ENCODE measurements around the gene PPP2R5C.

PPP2R5C gene

GRCh38 chr14:101965181-101965544 is 203.7 kb downstream of the PPP2R5C start:
- CTCF ChIA-PET = interaction anchor here (0.9 kb wide), 1 partner anchor 12 kb away, joined by 5 read pairs; no protein-coding TSS in a partner anchor
- peak overlapping the region; percentile 90 for H3K27ac ChIP-seq (ENCODE audit: extremely low read depth, low read depth, low read length)
- no peak for TF ChIP-seq ZNF768 (tag by site-specific recombination; IDR thresholded peaks at IDR 0.05)
- TF ChIP-seq ZNF585B (tag by site-specific recombination; IDR thresholded peaks at IDR 0.05) = no peak
- no peak for TF ChIP-seq ZNF555 (tag by site-specific recombination; conservative IDR thresholded peaks at IDR 0.05)
- TF ChIP-seq ZNF174 (tag by site-specific recombination; IDR thresholded peaks at IDR 0.05) = no peak
- peak; percentile 69; the same call in 1 of the 2 replicates for TF ChIP-seq ZSCAN30 (tag by site-specific recombination; IDR thresholded peaks at IDR 0.05)
- TF ChIP-seq YY1 (tag by site-specific recombination; IDR thresholded peaks at IDR 0.05) = peak; percentile 39
- TF ChIP-seq, protein P1, sequence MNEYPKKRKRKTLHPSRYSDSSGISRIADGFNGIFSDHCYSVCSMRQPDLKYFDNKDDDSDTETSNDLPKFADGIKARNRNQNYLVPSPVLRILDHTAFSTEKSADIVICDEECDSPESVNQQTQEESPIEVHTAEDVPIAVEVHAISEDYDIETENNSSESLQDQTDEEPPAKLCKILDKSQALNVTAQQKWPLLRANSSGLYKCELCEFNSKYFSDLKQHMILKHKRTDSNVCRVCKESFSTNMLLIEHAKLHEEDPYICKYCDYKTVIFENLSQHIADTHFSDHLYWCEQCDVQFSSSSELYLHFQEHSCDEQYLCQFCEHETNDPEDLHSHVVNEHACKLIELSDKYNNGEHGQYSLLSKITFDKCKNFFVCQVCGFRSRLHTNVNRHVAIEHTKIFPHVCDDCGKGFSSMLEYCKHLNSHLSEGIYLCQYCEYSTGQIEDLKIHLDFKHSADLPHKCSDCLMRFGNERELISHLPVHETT (tag by site-specific recombination; IDR thresholded peaks at IDR 0.05) = no peak
- TF ChIP-seq PATZ1 (tag by site-specific recombination; IDR thresholded peaks at IDR 0.05) = peak; percentile 38; the same call in 1 of the 2 replicates
- no peak for TF ChIP-seq ZNF239 (tag by site-specific recombination; IDR thresholded peaks at IDR 0.05)
- no peak for TF ChIP-seq TCF7L2 (IDR thresholded peaks at IDR 0.05; ENCODE audit: borderline replicate concordance, low read depth, low read length)
- no peak for TF ChIP-seq PRDM4 (tag by site-specific recombination; IDR thresholded peaks at IDR 0.05)
- no peak for TF ChIP-seq ZNF791 (tag by site-specific recombination; IDR thresholded peaks at IDR 0.05)
- no peak for TF ChIP-seq SCRT2 (tag by site-specific recombination; IDR thresholded peaks at IDR 0.05)
- no peak for TF ChIP-seq ZFP41 (tag by site-specific recombination; IDR thresholded peaks at IDR 0.05; ENCODE audit: borderline replicate concordance)
- TF ChIP-seq ZNF335 (tag by site-specific recombination; conservative IDR thresholded peaks at IDR 0.05) = peak; percentile 85
- no peak for TF ChIP-seq ZNF398 (tag by site-specific recombination; IDR thresholded peaks at IDR 0.05)
- TF ChIP-seq SETDB1 (IDR thresholded peaks at IDR 0.05; ENCODE audit: insufficient read length, low read length) = no peak
- TF ChIP-seq ZNF184 (tag by site-specific recombination; IDR thresholded peaks at IDR 0.05) = no peak
- no peak for TF ChIP-seq HOXC10 (CRISPR knock-in tag; IDR thresholded peaks at IDR 0.05)
- TF ChIP-seq TSHZ1 (tag by site-specific recombination; IDR thresholded peaks at IDR 0.05; ENCODE audit: borderline replicate concordance) = no peak
- no peak for TF ChIP-seq GLI4 (tag by site-specific recombination; IDR thresholded peaks at IDR 0.05)
- TF ChIP-seq, protein P2, sequence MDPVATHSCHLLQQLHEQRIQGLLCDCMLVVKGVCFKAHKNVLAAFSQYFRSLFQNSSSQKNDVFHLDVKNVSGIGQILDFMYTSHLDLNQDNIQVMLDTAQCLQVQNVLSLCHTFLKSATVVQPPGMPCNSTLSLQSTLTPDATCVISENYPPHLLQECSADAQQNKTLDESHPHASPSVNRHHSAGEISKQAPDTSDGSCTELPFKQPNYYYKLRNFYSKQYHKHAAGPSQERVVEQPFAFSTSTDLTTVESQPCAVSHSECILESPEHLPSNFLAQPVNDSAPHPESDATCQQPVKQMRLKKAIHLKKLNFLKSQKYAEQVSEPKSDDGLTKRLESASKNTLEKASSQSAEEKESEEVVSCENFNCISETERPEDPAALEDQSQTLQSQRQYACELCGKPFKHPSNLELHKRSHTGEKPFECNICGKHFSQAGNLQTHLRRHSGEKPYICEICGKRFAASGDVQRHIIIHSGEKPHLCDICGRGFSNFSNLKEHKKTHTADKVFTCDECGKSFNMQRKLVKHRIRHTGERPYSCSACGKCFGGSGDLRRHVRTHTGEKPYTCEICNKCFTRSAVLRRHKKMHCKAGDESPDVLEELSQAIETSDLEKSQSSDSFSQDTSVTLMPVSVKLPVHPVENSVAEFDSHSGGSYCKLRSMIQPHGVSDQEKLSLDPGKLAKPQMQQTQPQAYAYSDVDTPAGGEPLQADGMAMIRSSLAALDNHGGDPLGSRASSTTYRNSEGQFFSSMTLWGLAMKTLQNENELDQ (tag by site-specific recombination; IDR thresholded peaks at IDR 0.05; ENCODE audit: low read depth) = no peak
- TF ChIP-seq ZNF214 (tag by site-specific recombination; IDR thresholded peaks at IDR 0.05; ENCODE audit: borderline replicate concordance) = no peak
- TF ChIP-seq SP2 (tag by site-specific recombination; IDR thresholded peaks at IDR 0.05) = no peak
- TF ChIP-seq KLF8 (tag by site-specific recombination; IDR thresholded peaks at IDR 0.05) = peak; percentile 80

More at GRCh38 chr14:101965181-101965544, 203.7 kb downstream of the PPP2R5C start:
- POLR2A ChIA-PET = interaction anchor here (0.7 to 0.9 kb wide), 2 partner anchors 234 to 258 kb away, joined by 3 to 7 read pairs; no protein-coding TSS in a partner anchor
- Histone ChIP-seq H3K9me3 (ENCODE audit: control insufficient read depth, insufficient read depth, low read depth, low read length) (no peaks in the 10 kb centered on the region), H3K4me3 (ENCODE audit: low read depth, low read length) (peak overlapping the region; percentile 75), H3K4me1 (ENCODE audit: control insufficient read depth, insufficient read depth, low read length) (peaks cover 20% of the 10 kb centered on the region), H3K36me3 (ENCODE audit: control insufficient read depth in 2 of 2, insufficient read depth in 1 of 2, low read length in 2 of 2) (peaks cover 0 to 24% of the 10 kb centered on the region in 2 experiments; a peak in 2 of 3 replicates)

Measured in HEK293 (cell line).